Stomach (tissue), 9 donors: ENCODE results near the gene COL6A3. TPM values are rescaled to one million over a fixed set of nuclear protein-coding genes. Genes with fewer than 3 reads are reported as not detected.

ENCODE experiments used
- DNase-seq, 2 donors: peaks; one replicate each; pipeline versions ENCODE4 v3.0.0 to v3.0.0-alpha.2; 2013 to 2019
- H3K27ac ChIP-seq, 5 donors: fragments of 200-600 bp in 4 of 5; sonication (generic) in 4 of 5; one replicate each; pipeline ENCODE4 v1.5.1; 2013 to 2019; ENCODE audit warnings: mild to moderate bottlenecking in 1 of 5, moderate library complexity in 1 of 5
- H3K27me3 ChIP-seq, 3 donors: fragments of 200-600 bp; sonication (generic); one replicate each; pipeline ENCODE4 v1.5.1; 2017 to 2019; ENCODE audit warnings: mixed run types in 1 of 3
- H3K36me3 ChIP-seq, 4 donors: fragments of 200-600 bp; sonication (generic); 1 replicate in 3 of 4; 2 replicates in 1 of 4; pipeline ENCODE4 v1.5.1; 2016 to 2019
- H3K4me1 ChIP-seq, 4 donors: fragments of 200-600 bp; sonication (generic); one replicate each; pipeline ENCODE4 v1.5.1; 2016 to 2019
- H3K4me3 ChIP-seq, 4 donors: fragments of 200-600 bp; sonication (generic) in 3 of 4; one replicate each; pipeline ENCODE4 v1.5.1; 2016 to 2019; ENCODE audit warnings: mild to moderate bottlenecking in 1 of 4
- H3K9me3 ChIP-seq, 4 donors: fragments of 200-600 bp; sonication (generic); one replicate each; pipeline ENCODE4 v1.5.1; 2016 to 2019
- CTCF ChIP-seq, 7 experiments: fragments of 450-650 bp in 4 of 7; fragments of 200-600 bp in 3 of 7; sonication (generic) in 3 of 7; IDR thresholded peaks; one replicate each; pipeline ENCODE4 v1.5.1; 2016 to 2019; ENCODE audit warnings: antibody characterized with exemption in 7 of 7, control low read depth in 2 of 7, mild to moderate bottlenecking in 1 of 7
- EP300 ChIP-seq: sonication (generic); formaldehyde crosslinking; IDR thresholded peaks from one replicate; pipeline ENCODE4 v1.6.1; 2017; ENCODE audit warnings: antibody characterized with exemption
- POLR2A ChIP-seq, 4 donors: fragments of 450-650 bp; IDR thresholded peaks; one replicate each; pipeline ENCODE4 v1.6.1; 2016; ENCODE audit warnings: antibody characterized with exemption in 4 of 4, control low read depth in 2 of 4, mild to moderate bottlenecking in 1 of 4, moderate library complexity in 1 of 4
- POLR2AphosphoS5 ChIP-seq, 3 donors: sonication (generic); formaldehyde crosslinking; IDR thresholded peaks; one replicate each; pipeline ENCODE4 v1.6.1; 2016; ENCODE audit warnings: antibody characterized with exemption in 3 of 3
- WGBS, 5 donors: extraction: QIAGEN DNeasy Blood & Tissue Kit in 3 of 5; methylation state at CpG; one replicate each; pipeline versions ENCODE4 v1.1.5 to v1.1.7; 2013 to 2018; 5-methylcytosine and 5-hydroxymethylcytosine counted together
- intact Hi-C: fragments of 100-400 bp; cut with DNase I; formaldehyde crosslinking; loops from one replicate; pipeline ENCODE4 v1.15.1; 2023; ENCODE audit warnings: low total_unique reads
- polyA plus RNA-seq, 3 donors: library from polyadenylated mRNA; stranded (reverse); fragments of 200-250 nt; gene quantifications; one replicate each; pipeline ENCODE4 v1.2.3, GENCODE V29; 2013
- total RNA-seq, 5 donors: library from RNA; depleted of rRNA; stranded (reverse); fragments of >200 nt; gene quantifications; one replicate each; pipeline versions ENCODE4 v1.1.0 to v1.2.3, GENCODE V29; 2014 to 2016
- donor health status: healthy with polysubstance abuse.
- donor health status: Bipolar disorder and iron deficiency.
- donor health status: healthy.

The COL6A3 gene
- total and polyA plus RNA-seq, 8 donors, result 9.3 to 411 (median 105) TPM

DNA sequence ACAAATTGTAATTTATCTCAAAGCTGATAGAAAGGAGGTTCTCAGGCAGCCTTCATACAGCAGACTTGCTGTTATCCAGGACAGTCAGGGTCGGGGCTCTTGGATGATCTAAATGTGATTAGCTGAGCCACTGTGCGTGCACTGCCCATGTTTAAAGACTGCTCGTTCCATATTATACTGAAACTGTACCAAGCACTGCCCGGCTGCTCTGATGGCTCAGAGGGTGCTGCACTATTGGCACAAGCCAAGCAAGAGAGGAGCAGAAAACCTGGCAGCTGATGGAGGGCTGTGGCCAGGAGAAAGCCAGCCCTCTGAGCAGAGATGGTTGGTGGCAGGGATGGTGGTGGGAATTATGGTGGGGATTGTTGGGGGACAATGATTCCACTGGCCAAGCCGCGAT is 63.4 kb downstream of the COL6A3 start:
- intact Hi-C loops, result no loop called here
- Histone ChIP-seq H3K4me3 (no peak overlapping the region), H3K9me3 (no peaks in the 10 kb centered on the region), H3K27ac (peak overlapping the region in 3 of 5 donors; percentile 47 to 58 (median 54)), H3K4me1 (peaks cover 0 to 29% (median 11%) of the 10 kb centered on the region in 4 donors), H3K36me3 (peaks cover 15 to 41% (median 34%) of the 10 kb centered on the region in 4 donors), H3K27me3 (peaks cover 0 to 34% (median 4%) of the 10 kb centered on the region in 3 donors)
- DNase-seq, result no peak
- TF ChIP-seq POLR2A (IDR thresholded peaks at IDR 0.05) (no peak), POLR2AphosphoS5 (IDR thresholded peaks at IDR 0.05) (no peak)
- 80 to 87% (median 84%) methylated on average over 6 of the region's 6 CpGs for WGBS, 5 donors

DNA sequence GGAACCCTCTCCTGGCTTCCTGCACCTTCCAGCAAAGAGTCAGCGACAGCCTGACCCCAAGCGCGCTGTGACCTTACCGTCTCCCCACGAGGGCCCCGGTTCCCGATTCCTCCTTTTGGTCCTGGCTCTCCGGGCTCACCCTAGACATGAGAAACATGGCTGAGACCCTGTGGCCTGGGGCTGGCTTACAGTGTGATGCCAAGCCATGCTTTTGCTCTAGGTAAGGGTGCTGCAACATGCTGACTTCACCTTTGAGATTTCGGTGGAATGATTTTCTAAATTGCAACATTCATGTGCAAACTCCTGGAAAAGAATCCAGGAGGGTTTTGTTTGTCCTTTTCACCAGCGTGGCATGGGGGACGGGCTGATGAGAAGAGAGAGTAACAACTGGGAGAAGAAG is 63.9 kb downstream of the COL6A3 start:
- intact Hi-C loops, result no loop called here
- TF ChIP-seq CTCF (IDR thresholded peaks at IDR 0.05), result no peak
- no peak for TF ChIP-seq POLR2AphosphoS5 (IDR thresholded peaks at IDR 0.05)
- no peak for TF ChIP-seq EP300
- no peak for TF ChIP-seq POLR2A (IDR thresholded peaks at IDR 0.05)
- Histone ChIP-seq H3K36me3 (peaks cover 15 to 46% (median 38%) of the 10 kb centered on the region in 4 donors), H3K4me1 (peaks cover 0 to 23% (median 11%) of the 10 kb centered on the region in 4 donors), H3K27me3 (peaks cover 0 to 34% (median 4%) of the 10 kb centered on the region in 3 donors), H3K9me3 (no peaks in the 10 kb centered on the region), H3K4me3 (no peak overlapping the region), H3K27ac (peak overlapping the region in 3 of 5 donors; percentile 47 to 58 (median 54))
- DNase-seq, result no peak
- 84 to 89% (median 86%) methylated on average over 11 of the region's 11 CpGs for WGBS, 5 donors

DNA sequence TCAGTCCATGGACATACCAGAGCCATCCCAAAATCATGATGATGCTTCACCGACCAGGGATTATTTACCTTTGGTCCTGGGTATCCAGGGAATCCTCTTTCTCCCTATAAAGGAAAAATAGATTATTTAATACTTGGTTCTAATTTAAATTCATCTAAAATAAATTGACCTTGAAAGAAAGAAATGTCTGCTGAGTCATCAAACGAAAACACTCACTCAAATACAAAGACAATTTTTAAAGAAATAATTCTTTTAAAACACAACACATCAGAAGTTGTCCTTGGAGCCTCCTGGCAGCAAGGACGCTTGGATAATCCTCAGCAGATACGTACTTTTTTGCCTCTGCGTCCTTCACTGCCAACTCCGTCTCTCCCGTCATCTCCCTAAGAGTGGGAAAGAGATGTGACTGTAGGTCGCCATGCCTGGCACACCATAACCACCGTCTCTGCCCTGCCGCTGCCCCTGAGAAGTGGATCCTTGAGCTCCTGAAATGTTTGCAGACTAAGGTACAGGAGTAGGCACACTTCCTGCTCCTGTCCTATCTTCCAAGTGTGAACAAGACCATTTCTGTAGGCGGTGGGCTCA is 65.6 kb downstream of the COL6A3 start:
- Histone ChIP-seq H3K36me3 (peaks cover 15 to 63% (median 51%) of the 10 kb centered on the region in 4 donors), H3K4me1 (peaks cover 0 to 22% (median 9%) of the 10 kb centered on the region in 4 donors), H3K9me3 (no peaks in the 10 kb centered on the region), H3K27me3 (peaks cover 0 to 30% (median 4%) of the 10 kb centered on the region in 3 donors), H3K4me3 (no peak overlapping the region), H3K27ac (peak overlapping the region in 1 of 5 donors; percentile 50)
- DNase-seq, result no peak
- WGBS, 5 donors, result 85 to 93% (median 88%) methylated on average over 11 of the region's 11 CpGs
- intact Hi-C loops, result no loop called here
- TF ChIP-seq CTCF (IDR thresholded peaks at IDR 0.05) (no peak), POLR2A (IDR thresholded peaks at IDR 0.05) (no peak), POLR2AphosphoS5 (IDR thresholded peaks at IDR 0.05) (no peak), EP300 (no peak)

- H3K27ac ChIP-seq, result peak overlapping the region in 1 of 5 donors; percentile 50
- WGBS, 5 donors, result 65 to 81% (median 70%) methylated on average over 4 of the region's 4 CpGs
These were observed 67.9 kb downstream of the COL6A3 start for GRCh38 chr2:237345891-237346640.

More at GRCh38 chr2:237345891-237346640, 67.9 kb downstream of the COL6A3 start:
- H3K27me3 ChIP-seq, result peaks cover 0 to 14% (median 2%) of the 10 kb centered on the region in 3 donors
- H3K4me1 ChIP-seq, result peaks cover 0 to 18% (median 4%) of the 10 kb centered on the region in 4 donors
- DNase-seq, result no peak
- no peaks in the 10 kb centered on the region for H3K9me3 ChIP-seq
- intact Hi-C loops, result no loop called here
- peaks cover 15 to 66% (median 48%) of the 10 kb centered on the region in 4 donors for H3K36me3 ChIP-seq
- TF ChIP-seq POLR2A (IDR thresholded peaks at IDR 0.05), result no peak
- TF ChIP-seq EP300, result no peak
- no peak for TF ChIP-seq POLR2AphosphoS5 (IDR thresholded peaks at IDR 0.05)
- TF ChIP-seq CTCF (IDR thresholded peaks at IDR 0.05), result no peak
- H3K4me3 ChIP-seq, result no peak overlapping the region
